B cell (primary cell): ENCODE data around the gene PPP1R12A. TPM values are rescaled to one million over a fixed set of nuclear protein-coding genes. Genes with fewer than 3 reads are reported as not detected.

Experiments
- ATAC-seq: fragments of 200-7000 bp; cut with Tn5 transposase; one replicate; pipeline ENCODE4 v1.10.0; 2021; ENCODE audit warnings: low read depth, mild to moderate bottlenecking, moderate number of reproducible peaks, moderate library complexity
- CTCF ChIA-PET: fragments of 350-600 bp; sonication (Branson Sonifier 250); formaldehyde crosslinking; loops from one replicate; lab custom pipeline; 2021; ENCODE audit warnings: antibody characterized with exemption, inconsistent platforms; lab: Charles Lee
- POLR2A ChIA-PET: fragments of 350-600 bp; sonication (Branson Sonifier 250); formaldehyde crosslinking; loops from one replicate; lab custom pipeline; 2021; ENCODE audit warnings: antibody characterized with exemption; lab: Charles Lee
- DNase-seq: peaks from one replicate; pipeline ENCODE4 v3.0.0; 2013
- H2AFZ ChIP-seq: 2 replicates; pipeline ENCODE4 v1.6.1; 2012; ENCODE audit warnings: mild to moderate bottlenecking, low read depth, low read length; ENCODE audit not compliant: insufficient read depth, poor library complexity, severe bottlenecking
- H3K27ac ChIP-seq, 2 donors: 1 replicate in 1 of 2; 2 replicates in 1 of 2; pipeline ENCODE4 v1.5.1; 2012 to 2013; ENCODE audit warnings: low read length in 2 of 2, mild to moderate bottlenecking in 2 of 2, moderate library complexity in 1 of 2
- H3K27me3 ChIP-seq, 4 experiments: fragments of 200-600 bp in 1 of 4; sonication (generic) in 1 of 4; replicated peaks in 1 of 4; 1 replicate in 2 of 4; 2 replicates in 2 of 4; pipeline versions ENCODE4 v1.6.1 to v1.7.0; 2013 to 2016; ENCODE audit warnings: low read length in 3 of 4, mild to moderate bottlenecking in 2 of 4, mixed read lengths in 1 of 4, moderate library complexity in 1 of 4; ENCODE audit not compliant: insufficient read depth in 4 of 4, control insufficient read depth in 3 of 4; ENCODE audit errors: control extremely low read depth in 1 of 4
- H3K36me3 ChIP-seq, 2 experiments: replicated peaks in 1 of 2; 1 replicate in 1 of 2; 2 replicates in 1 of 2; pipeline versions ENCODE4 v1.6.1 to v1.7.1; 2013; ENCODE audit warnings: low read length in 1 of 2; ENCODE audit not compliant: insufficient read depth in 2 of 2, control insufficient read depth in 1 of 2; ENCODE audit errors: control extremely low read depth in 1 of 2, extremely low read depth in 1 of 2
- H3K4me1 ChIP-seq, 2 donors: fragments of 200-600 bp in 1 of 2; sonication (generic) in 1 of 2; 1 replicate in 1 of 2; 2 replicates in 1 of 2; pipeline versions ENCODE4 v1.5.1 to v1.6.1; 2013 to 2017; ENCODE audit warnings: low read length in 2 of 2; ENCODE audit not compliant: control insufficient read depth in 2 of 2, insufficient read depth in 2 of 2
- H3K4me2 ChIP-seq: replicated peaks from 2 replicates; pipeline ENCODE3; 2012; ENCODE audit warnings: mild to moderate bottlenecking, low read depth, low read length; ENCODE audit not compliant: poor library complexity, severe bottlenecking
- H3K4me3 ChIP-seq, 5 experiments: fragments of 200-600 bp in 1 of 5; sonication (generic) in 1 of 5; 1 replicate in 3 of 5; 2 replicates in 2 of 5; pipeline versions ENCODE4 v1.5.1 to v1.7.0; 2011 to 2016; ENCODE audit warnings: low read length in 4 of 5, mild to moderate bottlenecking in 4 of 5, low read depth in 2 of 5, control low read depth in 1 of 5, moderate library complexity in 1 of 5; ENCODE audit not compliant: insufficient read depth in 1 of 5; ENCODE audit errors: control extremely low read depth in 1 of 5, extremely low read depth in 1 of 5
- H3K79me2 ChIP-seq: fragments of 200-600 bp; sonication (generic); one replicate; pipeline ENCODE4 v1.6.0; 2016; ENCODE audit warnings: low read length; ENCODE audit not compliant: control insufficient read depth, insufficient read depth
- H3K9ac ChIP-seq: fragments of 200-600 bp; sonication (generic); 2 replicates; pipeline ENCODE4 v1.6.1; 2017; ENCODE audit warnings: mild to moderate bottlenecking, low read length, moderate library complexity
- H3K9me3 ChIP-seq, 3 donors: one replicate each; pipeline versions ENCODE4 v1.6.1 to v1.7.1; 2013; ENCODE audit warnings: low read length in 2 of 3; ENCODE audit not compliant: control insufficient read depth in 2 of 3, insufficient read depth in 1 of 3; ENCODE audit errors: control extremely low read depth in 1 of 3
- H4K20me1 ChIP-seq: 2 replicates; pipeline ENCODE4 v1.6.0; 2012; ENCODE audit warnings: mild to moderate bottlenecking, low read length; ENCODE audit not compliant: insufficient read depth, control insufficient read depth, poor library complexity, severe bottlenecking
- H3K27ac Mint-ChIP-seq: one replicate; pipeline ENCODE4 v1.8.0; 2021; ENCODE audit warnings: mixed read lengths
- H3K27me3 Mint-ChIP-seq: one replicate; pipeline ENCODE4 v1.8.0; 2021; ENCODE audit warnings: mixed read lengths
- H3K4me1 Mint-ChIP-seq: one replicate; pipeline ENCODE4 v1.8.0; 2021; ENCODE audit warnings: mixed read lengths
- H3K4me3 Mint-ChIP-seq: one replicate; pipeline ENCODE4 v1.8.0; 2021; ENCODE audit warnings: mixed read lengths
- H3K9me3 Mint-ChIP-seq: one replicate; pipeline ENCODE4 v1.8.0; 2022; ENCODE audit warnings: mixed read lengths; ENCODE audit not compliant: insufficient read depth
- CTCF ChIP-seq: fragments of 200-600 bp; IDR thresholded peaks from one replicate; pipeline ENCODE4 v1.8.0; 2022; ENCODE audit warnings: antibody characterized with exemption, mild to moderate bottlenecking
- EZH2 ChIP-seq: IDR thresholded peaks from 2 replicates; pipeline ENCODE4 v1.6.1; 2012; ENCODE audit warnings: borderline replicate concordance, low read depth, mild to moderate bottlenecking, moderate library complexity, low read length; ENCODE audit not compliant: insufficient read depth, poor library complexity, severe bottlenecking
- WGBS: methylation state at CpG from one replicate; pipeline ENCODE4 v1.1.5; 2013; ENCODE audit warnings: missing lambda C conversion rate; ENCODE audit not compliant: insufficient coverage; 5-methylcytosine and 5-hydroxymethylcytosine counted together
- intact Hi-C: fragments of 100-400 bp; cut with micrococcal nuclease; formaldehyde crosslinking; loops from one replicate; pipeline ENCODE4 v1.10.0; 2022
- polyA plus RNA-seq: library from polyadenylated mRNA; depleted of rRNA; stranded (reverse); fragments of >200 nt; gene quantifications from 2 replicates; pipeline ENCODE4 v1.2.3, GENCODE V29; 2012
- small RNA-seq: library from RNA; depleted of rRNA; stranded (forward); fragments of <200 nt; gene quantifications from one replicate; pipeline ENCODE3, GENCODE V24; 2012; ENCODE audit warnings: low replicate concordance, low read depth; ENCODE audit not compliant: insufficient read length
- total RNA-seq, 2 donors: library from RNA; stranded (reverse); fragments of 120-200 nt in 1 of 2; gene quantifications; 1 replicate in 1 of 2; 2 replicates in 1 of 2; pipeline versions ENCODE4 v1.2.3 to v1.2.4, GENCODE V29; 2013 to 2022

The PPP1R12A gene
- total and polyA plus RNA-seq, 2 donors (not counting 1 experiment from before 2014, with no cell fraction given), result 18.3 to 110 TPM

GRCh38 chr12:79732638-79733037, 202.3 kb downstream of the PPP1R12A start:
- TF ChIP-seq CTCF, result no peak
- TF ChIP-seq EZH2, result no peak
- intact Hi-C loops, result no loop called here

DNA sequence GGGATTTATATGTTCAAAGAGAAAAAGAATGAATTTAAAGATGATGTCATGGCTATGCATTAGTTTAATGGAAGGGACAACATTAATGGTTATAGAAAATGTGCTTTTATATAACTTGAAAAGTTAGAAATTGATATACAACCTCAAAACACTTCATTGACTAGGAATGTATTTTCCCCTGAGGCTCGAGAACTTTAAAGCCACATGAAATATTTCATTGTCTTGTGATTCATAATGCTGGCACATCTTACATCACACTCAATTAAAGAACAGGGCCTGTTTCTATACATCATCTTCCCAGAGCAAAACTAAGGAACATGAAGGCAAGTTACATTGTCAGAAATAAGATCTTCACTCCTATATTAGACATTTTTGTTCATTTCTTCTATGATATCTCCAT, 208.9 kb downstream of the PPP1R12A start:
- no peaks in the 10 kb centered on the region for H4K20me1 ChIP-seq
- TF ChIP-seq EZH2, result no peak
- TF ChIP-seq CTCF, result no peak
- intact Hi-C loops, result no loop called here
- no peak overlapping the region for H3K27ac ChIP-seq
- Mint-ChIP-seq H3K27me3 (peaks cover 28% of the 10 kb centered on the region), H3K4me3 (no peak overlapping the region), H3K9me3 (no peaks in the 10 kb centered on the region), H3K4me1 (no peaks in the 10 kb centered on the region), H3K27ac (no peak overlapping the region)
- CTCF ChIA-PET, result no interaction called here
- no peaks in the 10 kb centered on the region for H3K36me3 ChIP-seq
- H3K4me3 ChIP-seq, result no peak overlapping the region
- ATAC-seq (no peak), DNase-seq (no peak)
- H3K79me2 ChIP-seq, result no peaks in the 10 kb centered on the region
- H2AFZ ChIP-seq, result no peak overlapping the region
- H3K27me3 ChIP-seq, result peaks cover 0 to 3% (median 0%) of the 10 kb centered on the region in 4 experiments
- no peaks in the 10 kb centered on the region for H3K9me3 ChIP-seq
- no peaks in the 10 kb centered on the region for H3K4me1 ChIP-seq
- H3K9ac ChIP-seq, result no peak overlapping the region
- H3K4me2 ChIP-seq, result no peak overlapping the region
- POLR2A ChIA-PET, result no interaction called here
- WGBS, result 80% methylated on average over 1 of the region's 1 CpG

More at GRCh38 chr12:79732638-79733037, 202.3 kb downstream of the PPP1R12A start:
- H2AFZ ChIP-seq, result no peak overlapping the region
- Mint-ChIP-seq H3K4me1 (no peaks in the 10 kb centered on the region), H3K27ac (no peak overlapping the region), H3K4me3 (no peak overlapping the region), H3K9me3 (no peaks in the 10 kb centered on the region), H3K27me3 (peaks cover 20% of the 10 kb centered on the region)
- H3K27me3 ChIP-seq, result peaks cover 0 to 3% (median 0%) of the 10 kb centered on the region in 4 experiments
- H3K36me3 ChIP-seq, result no peaks in the 10 kb centered on the region
- no peak for ATAC-seq
- H3K9ac ChIP-seq, result no peak overlapping the region
- H3K27ac ChIP-seq, result no peak overlapping the region
- POLR2A ChIA-PET, result no interaction called here
- no peak overlapping the region for H3K4me2 ChIP-seq
- DNase-seq, result no peak
- H3K4me3 ChIP-seq, result no peak overlapping the region
- CTCF ChIA-PET, result interaction anchor here (1.2 kb wide), 1 partner anchor 185 kb away, joined by 9 read pairs; no protein-coding TSS in a partner anchor
- H3K79me2 ChIP-seq, result no peaks in the 10 kb centered on the region
- H3K4me1 ChIP-seq, result no peaks in the 10 kb centered on the region
- no peaks in the 10 kb centered on the region for H3K9me3 ChIP-seq
- H4K20me1 ChIP-seq, result no peaks in the 10 kb centered on the region

Small RNA genes lying within 50 kb of the gene (small RNA-seq; reads per million reads assigned to genes)
- gene RNA5SP363, result not detected

Other genes starting within 250 kb of the PPP1R12A start
- 90.1 and 110 TPM in 2 replicates for gene PAWR, start 244.1 kb downstream of the PPP1R12A start, total RNA-seq
- gene PAWR, start 244.1 kb downstream of the PPP1R12A start, polyA plus RNA-seq, result 17.9 and 46.3 TPM in 2 replicates
- not detected in 2 replicates for gene OTOGL, start 164.4 kb upstream of the PPP1R12A start, total RNA-seq
- not detected in 2 replicates for gene OTOGL, start 164.4 kb upstream of the PPP1R12A start, polyA plus RNA-seq